GM18508 (cell line): Measurements from ENCODE around the gene MPP7.

Experiments used
- ATAC-seq: cut with Tn5 transposase; IDR thresholded peaks from one replicate; pipeline ENCODE4 v1.9.1; 2021; ENCODE audit warnings: moderate number of reproducible peaks; ENCODE audit not compliant: insufficient read depth, unreplicated experiment

MPP7 gene

GRCh38 chr10:28276384-28276783, 26.5 kb downstream of the MPP7 start:
- ATAC-seq, result no peak

- ATAC-seq, result no peak
These were observed 28.4 kb downstream of the MPP7 start for GRCh38 chr10:28274475-28274874.

- no peak for ATAC-seq
These were observed 29.5 kb downstream of the MPP7 start for GRCh38 chr10:28273343-28273742.

GRCh38 chr10:28269842-28270456, 32.9 kb downstream of the MPP7 start:
- no peak for ATAC-seq

GRCh38 chr10:28266449-28267224, 36.2 kb downstream of the MPP7 start:
- ATAC-seq, result no peak

GRCh38 chr10:28263136-28263857, 39.6 kb downstream of the MPP7 start:
- no peak for ATAC-seq

- no peak for ATAC-seq
These were observed 46.1 kb downstream of the MPP7 start for GRCh38 chr10:28256776-28257175.

- ATAC-seq, result no peak
These were observed 48.4 kb downstream of the MPP7 start for GRCh38 chr10:28254290-28254985.

GRCh38 chr10:28253169-28253785, 49.6 kb downstream of the MPP7 start:
- ATAC-seq, result no peak
